Measurements from ENCODE around the gene ADK.
"Not testable (repeated sequence)": the region's sequence is repeated elsewhere in the genome, so short reads cannot be mapped to it uniquely, and the experiment has no call there.

The ADK gene

GRCh38 chr10:74145133-74145532, 5.9 kb upstream of the ADK start:
- no peak for DNase-seq (ENCODE audit: low read depth)

DNA sequence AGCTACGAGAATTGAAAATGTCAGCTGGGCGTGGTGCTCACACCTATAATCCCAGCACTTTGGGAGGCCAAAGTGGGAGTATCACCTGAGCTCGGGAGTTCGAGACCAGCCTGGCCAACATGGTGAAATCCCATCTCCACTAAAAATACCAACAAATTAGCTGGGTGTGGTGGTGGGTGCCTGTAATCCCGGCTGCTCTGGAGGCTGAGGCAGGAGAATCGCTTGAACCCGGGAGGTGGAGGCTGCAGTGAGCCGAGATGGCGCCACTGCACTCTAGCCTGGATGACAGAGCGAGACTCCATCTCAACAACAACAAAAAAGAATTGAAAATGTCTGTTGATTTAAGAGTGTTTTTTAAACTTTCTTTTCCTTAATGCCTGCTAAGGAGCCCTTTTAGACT, 4.0 kb upstream of the ADK start:
- DNase-seq (ENCODE audit: low read depth) = not testable (repeated sequence)

DNA sequence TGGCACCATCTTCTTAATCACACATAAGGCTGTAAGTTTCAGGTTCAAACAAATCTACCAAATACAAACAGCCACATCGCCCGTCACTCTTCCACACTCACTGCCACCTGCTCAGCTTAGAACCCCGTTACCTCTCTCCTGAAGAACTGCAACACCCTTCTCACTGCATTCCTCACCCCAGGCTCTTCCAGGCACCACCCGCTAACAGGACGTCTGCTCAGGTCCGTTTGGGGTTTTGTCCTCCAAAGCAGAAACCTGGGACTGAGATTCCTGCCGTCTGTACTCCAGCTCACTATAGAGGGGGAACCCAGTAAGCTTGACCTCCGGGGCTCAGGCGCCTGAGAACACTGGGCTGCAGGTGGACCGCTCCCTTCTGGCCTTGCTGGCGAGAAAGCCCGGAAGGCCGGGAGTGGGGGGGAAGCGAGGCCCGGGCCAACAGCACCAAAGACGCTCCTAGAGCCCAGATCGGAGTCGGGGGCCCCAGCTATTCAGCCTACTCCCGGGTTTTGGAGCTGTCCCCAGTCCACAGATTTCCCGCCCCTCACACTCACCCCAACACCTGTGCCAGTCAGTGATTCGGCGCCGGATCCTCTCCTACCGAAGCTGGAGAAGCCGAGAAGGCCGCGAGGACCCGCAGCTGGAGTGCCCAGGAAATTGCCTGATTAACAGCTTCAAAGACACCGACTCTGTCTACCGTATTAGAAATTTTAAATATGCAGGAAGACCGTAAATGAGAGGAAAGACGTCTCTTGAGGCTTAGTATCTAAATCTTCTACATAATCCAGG, 624 bp upstream of the ADK start, which contains the start of gene AP3M1:
Gene AP3M1 (minus strand): TSS at position 625 of the 786 bp plus-strand sequence. CDS start 12,449 bp downstream, outside the sequence.
- DNase-seq (ENCODE audit: low read depth) = peak; percentile 73

DNA sequence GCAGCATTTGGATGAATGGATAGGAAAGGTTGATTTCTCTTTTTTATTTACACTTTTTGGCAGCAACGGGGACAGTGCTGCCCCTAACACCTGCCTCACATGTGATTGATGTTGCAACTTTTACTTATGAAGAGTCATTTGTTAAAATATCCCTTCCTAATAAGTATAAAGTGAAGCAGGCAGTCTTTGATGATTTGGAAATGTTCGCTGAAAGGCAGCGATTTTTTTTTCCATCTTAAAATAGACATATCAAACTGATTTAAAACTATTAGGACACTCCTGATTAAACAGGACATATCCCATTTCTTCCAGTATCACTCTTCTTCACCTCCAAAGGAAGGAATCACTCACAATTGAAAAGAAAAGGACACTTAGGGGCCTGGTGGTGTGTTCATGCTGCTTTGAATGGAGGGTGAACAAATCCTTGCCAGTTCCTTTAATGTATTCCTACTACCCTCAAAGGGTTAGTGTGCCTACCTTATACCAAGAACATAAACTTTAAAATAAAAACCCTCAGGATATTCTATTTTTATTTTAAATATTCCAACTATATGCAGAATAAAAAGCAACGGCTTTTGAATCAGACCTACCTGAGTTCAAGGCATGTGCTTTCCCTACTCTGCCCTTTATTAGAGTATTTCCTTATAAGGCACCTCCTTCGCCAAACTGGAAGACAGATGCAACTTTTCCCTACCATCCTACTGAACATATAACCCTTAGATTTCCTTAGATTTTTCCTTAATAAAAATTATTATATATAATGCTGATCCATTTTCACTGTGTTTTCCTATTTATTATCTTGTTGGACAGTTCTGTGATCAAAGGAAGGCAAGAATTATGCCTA, 1.1 kb downstream of the ADK start:
- no peak for DNase-seq (ENCODE audit: low read depth)

DNA sequence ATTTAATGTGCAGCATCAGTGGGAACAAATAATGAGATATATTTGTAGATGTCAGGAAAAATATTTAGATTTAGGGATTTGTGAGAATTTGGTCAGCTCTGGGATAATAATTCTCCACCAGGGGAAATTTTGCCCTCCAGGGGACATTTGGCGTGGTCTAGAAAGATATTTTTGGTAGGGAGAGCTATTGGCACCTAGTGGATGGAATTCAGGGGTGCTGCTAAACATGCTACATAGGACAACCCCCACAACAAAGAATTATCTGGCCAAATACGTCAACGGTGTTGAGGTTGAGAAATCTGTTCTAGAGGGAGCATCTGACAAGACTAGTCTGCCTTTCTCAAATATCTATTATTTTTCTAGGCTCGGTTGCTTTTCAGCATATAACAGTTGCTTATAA, 2.1 kb downstream of the ADK start:
- DNase-seq (ENCODE audit: low read depth) = no peak

- DNase-seq (ENCODE audit: low read depth) = no peak
Measured at GRCh38 chr10:74153676-74154075, 2.7 kb downstream of the ADK start.

GRCh38 chr10:74156919-74157289, 5.9 kb downstream of the ADK start:
- DNase-seq (ENCODE audit: low read depth) = no peak

GRCh38 chr10:74160013-74160412, 9.0 kb downstream of the ADK start:
- DNase-seq (ENCODE audit: low read depth) = no peak

DNA sequence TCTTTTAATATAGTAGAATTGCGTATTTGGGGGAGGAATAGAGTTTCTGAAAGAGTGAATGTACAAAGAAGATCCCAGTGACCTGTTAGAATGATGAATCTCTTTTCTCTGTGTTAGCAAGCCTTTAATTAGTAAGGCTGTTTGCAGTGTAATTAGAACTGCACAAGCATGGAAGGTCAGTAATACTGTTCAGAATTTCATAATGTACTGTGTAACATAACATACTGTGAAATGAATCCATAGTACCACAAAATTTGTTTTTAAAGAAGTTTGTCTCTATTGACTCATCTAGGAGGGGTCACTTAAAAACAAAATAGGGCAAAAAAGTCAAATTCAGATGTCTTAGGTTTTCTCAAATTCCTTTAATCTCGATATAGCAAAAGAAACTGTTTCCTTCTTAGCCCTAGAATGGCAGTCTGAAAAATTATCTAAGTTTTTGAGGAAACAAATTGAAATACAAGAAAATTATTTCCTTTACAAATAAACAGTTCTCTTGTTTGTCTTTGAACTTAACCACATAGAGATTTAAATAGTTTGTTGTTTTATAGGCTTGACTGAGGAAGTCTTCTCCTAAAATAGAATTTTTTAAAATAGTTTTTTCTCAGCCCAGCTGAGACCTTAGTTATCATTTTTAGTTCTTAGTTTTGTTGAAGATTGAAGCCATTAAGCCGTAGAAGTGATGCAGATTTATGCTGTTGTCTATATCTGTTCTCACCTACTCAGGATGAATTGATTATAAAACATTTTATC, 12.5 kb downstream of the ADK start:
- DNase-seq (ENCODE audit: low read depth) = no peak

- DNase-seq (ENCODE audit: low read depth) = no peak
Measured at GRCh38 chr10:74164716-74165529, 13.9 kb downstream of the ADK start.

DNA sequence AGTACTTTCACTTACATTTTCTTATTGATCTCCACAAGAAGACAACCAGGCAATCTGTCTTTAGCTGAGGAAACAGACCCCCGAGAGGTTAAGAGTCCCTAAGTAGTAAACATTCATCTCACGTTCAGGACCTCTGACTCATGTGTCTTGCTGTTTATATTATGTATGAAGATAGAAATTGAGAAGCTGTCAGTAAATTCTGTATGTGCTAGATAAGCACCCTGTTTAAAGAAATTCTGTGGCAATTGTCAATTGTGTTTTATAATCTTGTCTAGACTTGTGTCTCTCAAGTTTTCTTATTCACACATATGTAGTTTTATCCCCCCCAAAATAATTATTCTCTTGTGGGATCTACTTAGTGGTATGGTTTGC, 14.5 kb downstream of the ADK start:
- no peak for DNase-seq (ENCODE audit: low read depth)

DNA sequence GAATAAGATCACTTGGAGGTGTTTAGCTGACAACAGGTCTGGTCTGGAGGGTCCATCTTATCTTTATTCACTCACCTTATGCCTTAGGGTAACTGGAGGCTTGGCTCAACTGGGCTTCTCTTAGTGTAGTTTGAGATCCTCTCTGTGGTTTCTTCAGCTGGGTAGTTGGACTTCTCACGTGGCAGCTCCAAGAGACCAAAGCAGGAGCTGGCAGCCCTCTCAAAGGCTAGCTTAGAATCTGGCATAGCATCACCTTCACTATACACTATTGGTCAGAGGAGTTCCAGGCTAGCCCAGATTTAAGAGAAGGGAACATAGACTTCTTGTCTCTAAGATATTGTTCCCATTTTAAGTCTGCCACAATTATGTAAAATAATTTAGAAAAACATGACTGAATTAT, 16.4 kb downstream of the ADK start:
- no peak for DNase-seq (ENCODE audit: low read depth)

GRCh38 chr10:74171625-74172024, 20.6 kb downstream of the ADK start:
- DNase-seq (ENCODE audit: low read depth) = no peak

DNA sequence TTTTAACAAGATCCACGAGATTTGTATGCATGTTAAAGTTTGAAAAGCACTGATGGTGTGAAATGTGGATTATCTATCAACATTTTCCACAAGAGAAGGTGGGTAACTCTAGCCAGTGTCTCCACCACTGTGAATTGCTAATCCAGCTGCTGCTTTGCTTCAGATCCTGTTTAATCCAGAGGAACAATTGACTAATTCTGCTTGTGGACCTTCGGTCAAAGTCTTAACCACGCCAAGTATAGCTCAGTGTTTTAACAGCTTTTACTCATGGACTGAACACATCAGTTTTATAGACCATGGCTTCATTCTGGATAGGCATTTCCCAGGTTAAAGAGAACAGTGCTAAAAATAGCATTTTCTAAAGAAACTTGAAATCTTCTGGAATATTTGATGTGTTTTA, 23.5 kb downstream of the ADK start:
- DNase-seq (ENCODE audit: low read depth) = no peak

DNA sequence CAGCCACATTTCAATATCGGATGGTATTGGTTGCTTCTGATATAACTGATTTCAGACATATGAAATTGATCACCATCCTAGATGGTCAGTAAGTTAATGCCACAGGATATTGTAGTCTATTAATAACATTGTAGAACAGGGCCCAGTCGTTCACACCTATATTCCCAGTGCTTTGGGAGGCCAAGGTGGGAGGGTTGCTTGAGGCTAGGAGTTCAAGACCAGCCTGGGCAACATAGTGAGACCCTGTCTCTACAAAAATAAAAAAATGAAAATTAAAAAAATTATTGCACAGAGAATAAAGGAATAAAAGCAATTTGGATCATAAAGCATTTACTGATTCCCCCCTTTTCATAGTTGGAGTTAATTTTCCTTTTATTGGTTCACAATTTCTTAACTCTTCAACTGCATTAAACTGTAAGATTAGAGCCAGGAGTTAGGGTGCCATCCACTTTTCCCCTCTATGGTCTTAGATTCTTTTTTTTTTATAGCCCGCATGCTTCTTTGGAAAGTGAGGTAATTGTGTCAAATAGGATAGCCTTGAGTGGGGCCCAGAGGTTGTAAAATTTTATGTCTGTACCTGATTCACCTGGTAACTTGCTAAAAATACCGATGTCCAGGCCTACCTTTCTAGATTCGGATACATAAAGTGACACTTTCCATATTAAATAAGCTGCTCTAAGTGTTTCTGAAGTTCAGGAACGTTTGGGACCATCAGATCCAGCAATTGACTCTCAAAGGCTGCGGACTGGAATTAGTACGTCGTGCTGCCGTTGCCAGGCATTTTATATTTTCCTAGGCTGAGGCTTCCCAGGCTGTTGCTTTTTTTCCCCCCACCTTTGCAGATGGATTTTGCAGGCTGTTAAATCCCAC, 24.7 kb downstream of the ADK start:
- DNase-seq (ENCODE audit: low read depth) = no peak

DNA sequence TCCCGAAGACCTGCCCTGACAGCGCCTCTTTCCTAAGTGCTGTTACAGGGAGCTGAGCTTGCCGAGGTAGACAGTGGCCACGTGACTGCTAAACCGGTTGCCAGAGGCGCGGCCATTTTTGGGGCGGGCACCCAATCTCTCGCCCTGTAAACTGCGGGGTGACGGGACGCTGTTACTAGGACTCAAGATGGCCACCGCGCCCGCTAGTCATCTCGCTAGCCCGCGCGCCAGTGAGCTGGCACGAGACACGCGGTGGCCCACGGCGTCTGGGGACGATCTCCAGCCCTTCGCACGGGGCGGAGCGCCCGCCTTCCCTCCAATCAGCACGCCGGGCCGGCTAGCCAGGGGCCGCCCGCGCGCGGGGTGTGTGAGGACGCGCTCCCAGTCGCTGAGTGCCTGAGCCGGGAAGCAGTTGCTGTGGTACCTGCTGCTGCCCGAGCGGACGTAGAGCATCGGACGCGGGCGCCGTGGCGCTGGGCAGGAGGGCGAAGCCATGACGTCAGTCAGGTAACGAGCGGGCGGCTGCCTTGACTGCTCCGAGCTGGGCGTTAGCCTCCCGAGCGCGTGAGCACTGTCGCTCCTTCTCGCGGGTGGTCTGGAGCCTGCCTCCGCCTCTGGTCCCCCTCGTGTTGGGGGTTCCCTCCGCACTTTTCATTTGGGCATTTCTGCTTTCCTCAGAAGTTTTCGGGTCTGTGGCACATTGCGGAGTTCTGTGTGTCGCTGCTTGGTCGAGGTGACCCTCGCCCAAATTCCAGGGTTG, 25.5 kb downstream of the ADK start:
- peak; percentile 97 for DNase-seq (ENCODE audit: low read depth)

DNA sequence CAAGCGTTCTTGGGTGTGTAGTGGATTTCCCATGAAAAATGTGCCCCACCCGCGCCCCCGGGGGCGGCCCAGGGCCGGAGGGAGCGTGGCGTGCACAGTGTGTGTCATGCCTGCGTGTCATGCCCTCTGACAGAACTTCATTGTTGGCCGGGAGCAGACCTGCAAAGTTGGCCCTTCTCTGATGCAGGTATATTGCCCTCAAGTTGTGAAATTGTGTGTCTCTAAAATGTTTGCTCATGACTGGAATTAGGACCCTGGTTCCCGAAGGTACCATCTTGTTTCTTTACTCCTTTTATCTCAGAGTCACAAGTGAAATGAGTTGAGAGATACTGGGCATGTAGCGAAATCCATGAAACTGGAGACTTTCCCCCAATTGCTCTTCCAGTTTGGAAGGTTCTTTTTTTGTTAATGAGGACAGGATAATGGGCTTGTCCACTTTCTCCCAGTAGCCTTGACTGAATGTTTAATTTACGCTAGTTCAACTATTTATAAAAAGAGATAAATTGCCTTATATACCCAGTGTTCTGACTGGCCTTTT, 26.2 kb downstream of the ADK start:
- peak; percentile 37 for DNase-seq (ENCODE audit: low read depth)

- DNase-seq (ENCODE audit: low read depth) = no peak
Measured at GRCh38 chr10:74178042-74178791, 27.2 kb downstream of the ADK start.

DNA sequence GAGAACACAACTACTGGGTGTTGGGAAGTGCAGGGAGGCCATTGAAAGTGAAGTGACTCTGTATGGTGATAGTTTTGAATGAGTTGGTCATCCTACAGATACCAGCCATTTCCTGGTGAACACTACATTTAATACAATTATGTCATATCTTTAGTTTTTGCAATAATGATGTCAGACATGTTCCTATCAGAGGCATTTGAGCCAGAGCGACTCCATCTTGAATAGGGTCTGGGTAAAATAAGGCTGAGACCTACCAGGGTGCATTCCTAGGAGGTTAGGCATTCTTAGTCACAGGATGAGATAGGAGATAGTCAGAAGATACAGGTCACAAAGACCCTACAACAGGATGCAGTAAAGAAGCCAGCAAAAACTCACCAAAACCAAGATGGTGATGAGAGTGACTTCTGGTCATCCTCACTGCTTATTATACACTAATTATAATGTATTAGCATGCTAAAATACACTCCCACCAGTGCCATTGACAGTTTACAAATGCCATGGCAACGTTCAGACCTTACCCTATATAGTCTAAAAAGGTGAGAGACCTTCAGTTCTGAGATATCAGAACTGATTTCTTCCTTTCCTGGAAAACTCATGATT, 28.2 kb downstream of the ADK start:
- no peak for DNase-seq (ENCODE audit: low read depth)
